Fibroblast of villous mesenchyme (primary cell): ENCODE data around the gene SNX1. TPM values are rescaled to one million over a fixed set of nuclear protein-coding genes. Genes with fewer than 3 reads are reported as not detected.

Source experiments
- DNase-seq: peaks from one replicate; pipeline ENCODE4 v3.0.0-alpha.2; 2010; ENCODE audit warnings: low read depth
- H3K4me3 ChIP-seq: 2 replicates; pipeline ENCODE4 v1.5.1; 2011; ENCODE audit warnings: low read depth, mild to moderate bottlenecking, low read length
- total RNA-seq: library from RNA; depleted of rRNA; stranded (reverse); fragments of >200 nt; gene quantifications from 2 replicates; pipeline ENCODE4 v1.2.3, GENCODE V29; 2012
- TF ChIP-seq, protein P1 (sequence below): IDR thresholded peaks from 2 replicates; pipeline ENCODE4 v1.5.1; 2012; ENCODE audit warnings: low read depth, mild to moderate bottlenecking, low read length; ENCODE audit not compliant: insufficient read depth

Gene SNX1
- total RNA-seq, 1 donor = 42.7 TPM

DNA sequence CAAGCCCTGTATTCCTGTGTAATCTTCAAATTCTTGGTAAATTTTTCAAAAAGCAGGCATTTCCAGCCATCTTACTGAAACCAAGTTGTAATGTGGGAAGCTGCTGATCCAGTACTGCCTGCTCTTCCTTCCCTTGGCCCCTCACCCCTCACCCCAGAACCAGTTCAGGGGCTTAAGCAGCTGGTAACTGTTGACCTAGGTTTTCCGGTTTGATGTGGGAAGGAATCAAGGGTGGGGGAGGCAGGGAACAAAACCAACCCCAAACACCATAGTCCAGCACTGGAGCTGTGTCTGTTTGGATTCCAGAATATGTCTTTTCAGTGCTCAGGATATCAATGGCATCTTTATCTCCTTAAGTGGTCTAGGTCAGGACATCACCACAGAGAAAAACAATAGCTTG lies 26.7 kb downstream of the SNX1 start:
- no peak for DNase-seq
- H3K4me3 ChIP-seq = no peak overlapping the region
- TF ChIP-seq, protein P1, sequence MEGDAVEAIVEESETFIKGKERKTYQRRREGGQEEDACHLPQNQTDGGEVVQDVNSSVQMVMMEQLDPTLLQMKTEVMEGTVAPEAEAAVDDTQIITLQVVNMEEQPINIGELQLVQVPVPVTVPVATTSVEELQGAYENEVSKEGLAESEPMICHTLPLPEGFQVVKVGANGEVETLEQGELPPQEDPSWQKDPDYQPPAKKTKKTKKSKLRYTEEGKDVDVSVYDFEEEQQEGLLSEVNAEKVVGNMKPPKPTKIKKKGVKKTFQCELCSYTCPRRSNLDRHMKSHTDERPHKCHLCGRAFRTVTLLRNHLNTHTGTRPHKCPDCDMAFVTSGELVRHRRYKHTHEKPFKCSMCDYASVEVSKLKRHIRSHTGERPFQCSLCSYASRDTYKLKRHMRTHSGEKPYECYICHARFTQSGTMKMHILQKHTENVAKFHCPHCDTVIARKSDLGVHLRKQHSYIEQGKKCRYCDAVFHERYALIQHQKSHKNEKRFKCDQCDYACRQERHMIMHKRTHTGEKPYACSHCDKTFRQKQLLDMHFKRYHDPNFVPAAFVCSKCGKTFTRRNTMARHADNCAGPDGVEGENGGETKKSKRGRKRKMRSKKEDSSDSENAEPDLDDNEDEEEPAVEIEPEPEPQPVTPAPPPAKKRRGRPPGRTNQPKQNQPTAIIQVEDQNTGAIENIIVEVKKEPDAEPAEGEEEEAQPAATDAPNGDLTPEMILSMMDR = no peak

DNA sequence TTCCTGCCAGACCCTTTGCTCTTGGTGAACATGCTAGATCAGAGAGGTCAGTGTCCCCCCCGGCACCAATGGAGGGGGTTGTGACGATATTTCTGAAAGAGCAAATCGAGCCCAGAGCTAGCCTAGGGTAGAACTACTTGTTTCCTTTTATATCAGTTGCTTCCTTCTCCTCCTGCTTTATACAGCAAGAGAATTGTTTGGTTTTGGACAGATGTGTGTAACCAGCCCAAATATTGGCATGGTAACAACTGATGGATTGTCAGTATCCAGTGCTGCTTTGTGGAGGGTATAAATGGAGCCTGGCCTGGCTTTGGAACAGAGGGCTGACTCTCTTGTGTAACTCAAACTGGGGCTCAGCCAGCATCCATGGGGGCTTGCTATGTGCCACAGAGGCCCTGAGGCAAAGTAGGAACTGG lies 27.2 kb downstream of the SNX1 start:
- no peak overlapping the region for H3K4me3 ChIP-seq
- TF ChIP-seq, protein P1 = no peak
- no peak for DNase-seq

DNA sequence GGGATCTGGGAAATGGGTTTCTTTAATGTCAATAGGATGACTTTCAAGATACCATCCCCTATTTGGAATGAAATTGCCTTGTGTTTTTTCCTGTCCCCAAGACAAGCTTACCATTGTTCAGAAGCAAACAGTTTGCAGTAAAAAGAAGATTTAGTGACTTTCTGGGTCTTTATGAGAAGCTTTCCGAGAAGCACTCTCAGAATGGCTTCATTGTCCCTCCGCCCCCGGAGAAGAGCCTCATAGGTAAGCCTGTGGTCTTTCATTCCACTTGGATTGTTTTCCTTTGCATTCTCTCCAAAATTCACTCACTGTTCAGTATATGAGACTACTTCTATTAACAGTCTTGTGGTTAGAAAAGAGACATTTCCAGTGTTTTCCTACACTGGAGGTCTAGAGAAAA lies 30.2 kb downstream of the SNX1 start:
- H3K4me3 ChIP-seq = no peak overlapping the region
- DNase-seq = no peak
- TF ChIP-seq, protein P1 = no peak

DNA sequence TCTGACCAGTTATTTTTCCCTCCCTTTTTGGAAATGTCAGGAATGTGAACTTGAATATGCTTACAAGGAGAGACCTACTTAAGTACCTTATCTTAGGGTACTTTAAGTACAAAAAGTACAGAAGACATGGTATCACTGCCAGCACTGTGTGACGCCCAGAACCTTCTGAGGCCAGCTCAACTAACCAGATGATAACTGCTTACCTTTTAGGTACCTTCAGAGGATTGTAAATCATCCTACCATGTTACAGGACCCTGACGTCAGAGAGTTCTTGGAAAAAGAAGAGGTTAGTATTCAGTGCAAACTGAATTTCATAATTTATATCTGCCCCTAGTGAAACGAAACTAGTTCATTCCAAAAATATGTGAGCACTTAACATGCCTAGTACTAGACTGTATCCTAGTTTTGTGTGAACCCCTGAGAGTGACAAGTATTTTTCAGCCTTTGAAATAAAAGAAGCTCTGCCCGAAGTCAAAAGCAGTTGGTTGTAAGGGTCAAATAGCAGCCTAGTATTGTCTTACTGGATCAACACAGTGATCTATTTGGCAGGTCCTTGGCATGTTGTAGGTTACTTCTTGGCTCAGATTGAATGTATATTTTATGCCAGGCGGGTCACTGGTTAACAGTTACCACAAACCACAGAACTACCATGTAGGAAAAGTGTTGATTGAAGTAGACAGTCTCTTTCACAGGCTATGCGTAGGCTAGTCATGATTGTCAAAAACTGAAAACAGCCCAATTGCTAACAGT lies 31.9 kb downstream of the SNX1 start:
- no peak for DNase-seq
- H3K4me3 ChIP-seq = no peak overlapping the region
- TF ChIP-seq, protein P1 = no peak

DNA sequence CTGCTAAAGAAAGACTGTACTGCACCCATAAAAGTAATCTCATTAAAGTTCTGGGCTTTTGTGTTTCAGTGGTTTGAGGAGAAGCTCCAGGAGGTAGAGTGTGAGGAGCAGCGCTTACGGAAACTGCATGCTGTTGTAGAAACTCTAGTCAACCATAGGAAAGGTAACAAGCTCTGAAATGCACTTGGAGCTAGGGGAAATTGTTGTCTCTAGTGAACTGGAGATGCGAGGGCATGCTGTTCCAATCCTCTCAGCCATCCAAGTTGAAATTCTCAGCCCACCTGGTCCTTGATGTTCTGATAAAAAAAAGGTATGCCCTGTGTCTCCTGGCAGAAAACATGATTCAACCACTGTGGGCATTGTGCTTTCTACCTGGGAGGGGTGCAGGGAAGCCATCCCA lies 34.4 kb downstream of the SNX1 start:
- H3K4me3 ChIP-seq = no peak overlapping the region
- DNase-seq = no peak
- TF ChIP-seq, protein P1 = no peak

DNA sequence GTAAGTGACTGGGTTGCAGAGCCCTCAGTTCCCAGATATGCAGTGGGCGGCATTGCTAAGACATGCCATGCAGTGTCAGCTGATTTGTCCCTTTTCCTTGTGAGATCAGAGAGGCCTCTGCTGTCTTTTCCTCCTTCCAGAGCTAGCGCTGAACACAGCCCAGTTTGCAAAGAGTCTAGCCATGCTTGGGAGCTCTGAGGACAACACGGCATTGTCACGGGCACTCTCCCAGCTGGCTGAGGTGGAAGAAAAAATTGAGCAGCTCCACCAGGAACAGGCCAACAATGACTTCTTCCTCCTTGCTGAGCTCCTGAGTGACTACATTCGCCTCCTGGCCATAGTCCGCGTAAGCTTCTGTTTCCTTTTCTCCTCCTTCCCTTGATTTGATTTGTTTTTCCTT lies 35.8 kb downstream of the SNX1 start:
- no peak overlapping the region for H3K4me3 ChIP-seq
- no peak for DNase-seq
- TF ChIP-seq, protein P1 = no peak

DNA sequence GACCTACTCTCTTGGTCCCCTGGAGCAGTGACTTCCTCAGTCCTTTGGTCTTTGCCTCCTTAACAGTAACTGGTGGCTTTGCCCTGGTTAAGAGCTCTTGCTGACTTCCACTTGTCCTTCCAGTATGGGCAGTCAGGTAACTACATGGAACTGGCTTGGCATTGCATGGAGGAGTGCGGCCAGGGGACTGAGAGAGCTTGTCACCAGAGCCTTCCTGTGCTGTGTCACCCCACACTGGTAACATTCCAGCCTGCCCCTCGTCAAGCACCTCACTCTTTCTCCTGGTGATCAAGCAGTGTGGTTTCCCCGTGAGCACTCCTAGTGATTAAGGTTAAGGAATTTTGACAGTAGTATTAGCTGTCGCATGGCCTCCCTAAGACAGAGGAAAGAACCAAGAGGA lies 36.4 kb downstream of the SNX1 start:
- H3K4me3 ChIP-seq = no peak overlapping the region
- TF ChIP-seq, protein P1 = no peak

More for the DNA sequence above, 36.4 kb downstream of the SNX1 start:
- DNase-seq = no peak
